PFSK-1 (cell line): ENCODE results near the gene MAP4.

Experiments used
- FOXP2 ChIP-seq: optimal IDR thresholded peaks from 2 replicates; pipeline ENCODE3; 2011; ENCODE audit warnings: borderline replicate concordance, control low read depth, inconsistent platforms; ENCODE audit not compliant: insufficient read depth; ENCODE audit errors: extremely low read length, extremely low read depth
- POLR2AphosphoS5 ChIP-seq: IDR thresholded peaks from 2 replicates; pipeline ENCODE4 v1.6.1; 2012; ENCODE audit warnings: low read depth, mild to moderate bottlenecking, control low read depth, low read length, moderate library complexity
- REST ChIP-seq, 2 experiments: IDR thresholded peaks; 2 replicates each; pipeline versions ENCODE4 v1.6.1 to v1.8.0; 2011 to 2012; ENCODE audit warnings: low read depth in 2 of 2, low read length in 2 of 2, control low read depth in 1 of 2, inconsistent platforms in 1 of 2, mild to moderate bottlenecking in 1 of 2, moderate library complexity in 1 of 2; ENCODE audit not compliant: insufficient read depth in 1 of 2
- SIN3A ChIP-seq: IDR thresholded peaks from 2 replicates; pipeline ENCODE4 v1.6.1; 2012; ENCODE audit warnings: mild to moderate bottlenecking, low read length, moderate library complexity, borderline replicate concordance; ENCODE audit not compliant: insufficient read depth
- TAF1 ChIP-seq: IDR thresholded peaks from 2 replicates; pipeline ENCODE4 v1.6.1; 2012; ENCODE audit warnings: low read length, control low read depth, borderline replicate concordance; ENCODE audit not compliant: insufficient read depth

Gene MAP4

GRCh38 chr3:48026098-48026497 lies 9.9 kb upstream of the MAP4 start:
- no peak for TF ChIP-seq POLR2AphosphoS5
- no peak for TF ChIP-seq FOXP2
- TF ChIP-seq REST (IDR thresholded peaks at IDR 0.05; ENCODE audit: insufficient read depth in 1 of 2, low read depth in 2 of 2, low read length in 2 of 2): no peak
- no peak for TF ChIP-seq TAF1
- TF ChIP-seq SIN3A: no peak

- TF ChIP-seq POLR2AphosphoS5 (no peak), TAF1 (no peak), SIN3A (no peak), REST (IDR thresholded peaks at IDR 0.05; ENCODE audit: insufficient read depth in 1 of 2, low read depth in 2 of 2, low read length in 2 of 2) (no peak), FOXP2 (no peak)
These were observed 8.2 kb upstream of the MAP4 start for GRCh38 chr3:48024401-48024800.

GRCh38 chr3:48023377-48023776 lies 7.2 kb upstream of the MAP4 start:
- TF ChIP-seq TAF1: no peak
- no peak for TF ChIP-seq REST (IDR thresholded peaks at IDR 0.05; ENCODE audit: insufficient read depth in 1 of 2, low read depth in 2 of 2, low read length in 2 of 2)
- TF ChIP-seq POLR2AphosphoS5: no peak
- TF ChIP-seq SIN3A: no peak
- no peak for TF ChIP-seq FOXP2

- no peak for TF ChIP-seq FOXP2
- no peak for TF ChIP-seq SIN3A
- no peak for TF ChIP-seq REST (IDR thresholded peaks at IDR 0.05; ENCODE audit: insufficient read depth in 1 of 2, low read depth in 2 of 2, low read length in 2 of 2)
- no peak for TF ChIP-seq TAF1
- no peak for TF ChIP-seq POLR2AphosphoS5
These were observed 6.0 kb upstream of the MAP4 start for GRCh38 chr3:48022178-48022577.

GRCh38 chr3:48018841-48019240 lies 2.6 kb upstream of the MAP4 start:
- TF ChIP-seq FOXP2 (no peak), SIN3A (no peak)
